ENCODE data around the gene SMCO1.
"Not testable (repeated sequence)": the region's sequence is repeated elsewhere in the genome, so short reads cannot be mapped to it uniquely, and the experiment has no call there.

Gene SMCO1, protein sequence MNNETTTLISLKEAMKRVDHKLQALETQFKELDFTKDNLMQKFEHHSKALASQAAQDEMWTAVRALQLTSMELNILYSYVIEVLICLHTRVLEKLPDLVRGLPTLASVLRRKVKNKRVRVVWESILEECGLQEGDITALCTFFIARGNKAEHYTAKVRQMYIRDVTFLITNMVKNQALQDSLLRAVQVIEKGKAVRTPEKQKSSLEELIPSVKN

DNA sequence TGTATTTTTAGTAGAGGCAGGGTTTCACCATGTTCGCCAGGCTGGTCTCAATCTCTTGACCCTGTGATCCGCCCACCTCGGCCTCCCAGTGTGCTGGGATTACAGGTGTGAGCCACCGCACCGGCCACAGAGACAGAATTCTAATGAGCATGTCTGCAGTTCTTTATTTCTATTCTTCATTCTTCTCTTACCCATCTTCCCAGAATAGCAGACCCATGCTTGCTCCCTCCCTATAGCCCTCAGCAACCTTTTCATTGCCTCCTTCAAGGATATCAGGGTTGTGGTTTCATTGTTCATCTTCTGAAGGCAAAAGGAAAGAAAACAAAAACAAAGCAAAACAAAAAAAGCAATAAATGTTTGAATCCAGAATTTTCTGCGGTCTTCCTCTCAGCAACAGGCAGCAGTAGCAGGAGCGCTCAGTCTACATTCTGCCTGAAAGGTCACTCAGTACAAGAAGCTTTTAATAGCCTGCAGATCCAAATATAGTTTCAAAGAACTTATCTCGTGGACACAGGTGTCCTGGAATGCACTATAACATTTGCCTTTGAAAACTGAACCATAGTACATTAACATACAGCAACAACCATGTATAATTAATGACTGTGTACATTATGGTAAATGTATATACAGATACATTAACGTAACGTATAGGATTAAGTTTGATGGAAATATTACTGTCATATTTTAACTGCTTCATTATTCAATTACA lies at the start of gene SMCO1:
TSS of gene SMCO1 (minus strand) at position 434 of the 709 bp plus-strand sequence. CDS start at position 297, 137 bp downstream.
- no peak for DNase-seq (ENCODE audit: low read depth)

DNA sequence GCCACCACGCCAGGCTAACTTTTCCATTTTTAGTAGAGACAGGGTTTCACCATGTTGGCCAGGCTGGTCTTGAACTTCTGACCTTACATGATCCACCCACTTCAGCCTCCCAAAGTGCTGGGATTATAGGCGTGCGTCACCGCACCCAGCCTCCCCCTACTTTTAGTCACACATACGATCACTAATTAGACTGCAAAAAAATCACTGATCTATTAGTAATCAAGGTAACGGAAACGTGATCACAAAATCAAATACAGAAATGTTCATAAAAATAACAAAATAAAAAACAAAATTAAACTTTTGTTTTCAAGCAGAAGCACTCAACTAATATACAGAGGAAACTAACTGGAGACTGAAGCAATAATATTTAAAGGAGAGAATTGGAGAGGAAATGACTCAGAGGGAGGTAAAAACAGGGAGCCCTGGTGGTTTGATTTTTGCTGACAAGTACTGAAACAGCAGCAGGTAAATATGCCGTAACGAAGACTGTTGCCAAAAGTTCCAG lies 48.6 kb upstream of the SMCO1 start:
- no peak for DNase-seq (ENCODE audit: low read depth)

DNA sequence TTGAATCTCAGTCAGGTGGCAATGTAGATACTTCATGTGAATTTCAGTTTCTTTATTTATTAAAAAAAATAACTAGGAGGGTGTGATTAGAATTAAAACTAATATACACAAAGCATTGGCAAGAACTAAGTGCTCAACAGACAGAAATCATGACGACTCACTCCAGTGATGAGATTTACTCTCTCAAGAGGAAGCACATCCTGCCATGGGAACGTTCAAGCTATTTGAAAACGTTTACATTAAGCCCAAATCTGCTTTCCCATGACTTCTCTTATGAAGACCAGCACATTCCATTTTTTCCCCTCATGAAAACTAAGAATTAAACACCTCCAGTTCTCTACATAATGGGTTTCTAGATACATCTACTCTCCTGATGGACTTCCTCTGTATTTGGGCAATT lies 44.7 kb upstream of the SMCO1 start:
- no peak for DNase-seq (ENCODE audit: low read depth)

DNA sequence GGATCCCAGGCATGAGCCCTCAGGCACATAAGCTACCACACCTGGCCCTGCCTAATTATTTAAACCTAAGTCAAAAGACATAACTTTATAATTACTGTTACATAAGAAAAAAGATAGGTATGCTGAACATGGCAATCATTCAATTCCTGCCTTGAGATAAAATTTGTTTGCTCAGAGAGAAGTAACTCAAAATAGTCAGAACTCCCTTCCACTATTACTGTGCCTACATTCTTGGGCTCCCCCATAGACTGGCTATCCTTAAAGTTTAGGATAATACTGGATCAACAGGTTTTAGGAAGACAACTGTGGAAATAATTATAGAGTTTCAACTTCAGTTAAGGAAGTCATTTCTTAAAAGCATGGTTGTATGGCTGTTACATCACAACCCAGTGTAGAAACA lies 43.3 kb upstream of the SMCO1 start:
- no peak for DNase-seq (ENCODE audit: low read depth)

DNA sequence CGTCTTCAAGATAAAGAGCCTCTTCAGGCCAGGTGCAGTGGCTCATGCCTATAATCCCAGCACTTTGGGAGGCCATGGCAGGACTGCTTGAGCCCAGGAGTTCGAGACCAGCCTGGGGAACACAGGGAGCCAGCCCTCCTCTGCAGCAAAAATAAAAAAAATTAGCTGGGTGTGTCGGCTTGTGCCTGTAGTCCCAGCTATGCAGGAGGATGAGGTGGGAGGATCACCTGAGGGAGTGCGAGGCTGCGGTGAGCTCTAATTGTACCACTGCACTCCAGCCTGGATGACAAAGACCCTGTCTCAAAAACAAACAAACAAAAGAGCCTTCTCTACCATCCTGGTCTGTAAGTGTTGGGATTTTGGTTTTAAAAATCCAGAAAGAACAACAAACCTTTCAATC lies 42.1 kb upstream of the SMCO1 start:
- DNase-seq (ENCODE audit: low read depth), result no peak

DNA sequence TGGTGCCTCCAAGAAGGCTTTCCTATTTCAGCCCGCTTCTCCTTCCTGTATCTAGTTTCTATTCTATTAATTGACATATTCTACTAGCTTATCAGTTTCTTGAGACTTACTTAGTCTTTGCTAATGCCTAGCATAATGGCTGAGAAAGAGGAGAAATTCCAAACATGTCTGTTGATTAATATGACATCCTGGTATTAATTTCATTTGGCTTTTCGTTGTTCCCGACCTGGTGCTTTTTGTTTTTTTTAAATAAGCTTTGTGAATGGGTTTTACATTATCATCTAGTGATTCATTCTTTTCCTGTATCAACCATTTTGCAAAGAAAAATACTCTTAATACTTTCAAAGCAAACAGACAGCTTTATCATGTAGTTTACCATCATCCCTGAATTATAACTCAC lies 40.1 kb upstream of the SMCO1 start:
- DNase-seq (ENCODE audit: low read depth), result no peak

DNA sequence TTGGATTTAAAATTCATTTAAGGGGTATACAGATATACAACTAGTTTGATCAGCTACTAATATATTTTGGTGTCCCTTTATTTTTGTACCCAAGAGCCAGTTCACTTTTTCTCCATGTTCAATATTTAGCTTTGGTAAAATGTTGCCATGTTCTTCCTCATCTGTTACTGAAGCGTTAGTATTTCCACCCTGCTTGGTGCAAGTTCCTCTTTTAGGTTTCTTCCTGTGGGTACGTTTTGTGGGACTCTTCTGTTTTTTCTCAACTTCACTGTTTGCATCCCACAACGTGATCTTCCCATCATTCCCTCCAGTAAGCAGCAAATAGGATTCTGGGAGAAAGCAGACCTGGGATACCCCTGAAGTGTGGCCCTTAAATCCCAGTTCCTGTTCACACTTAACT lies 39.1 kb upstream of the SMCO1 start:
- no peak for DNase-seq (ENCODE audit: low read depth)

DNA sequence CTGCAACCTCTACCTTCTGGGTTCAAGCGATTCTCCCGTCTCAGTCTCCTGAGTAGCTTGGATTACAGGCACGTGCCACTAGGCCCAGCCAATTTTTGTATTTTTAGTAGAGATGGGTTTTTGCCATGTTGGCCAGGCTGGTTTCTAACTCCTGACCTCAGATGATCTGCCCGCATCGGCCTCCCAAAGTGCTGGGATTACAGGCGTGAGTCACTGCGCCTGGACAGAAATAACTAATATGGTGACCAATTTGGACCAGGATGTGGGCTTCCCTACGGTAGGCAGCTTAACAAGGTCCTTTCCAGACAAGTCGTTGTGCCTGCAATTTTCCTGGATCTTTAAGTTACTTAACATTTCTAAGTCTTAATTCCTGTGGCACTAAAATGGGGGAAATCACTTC lies 38.4 kb upstream of the SMCO1 start:
- no peak for DNase-seq (ENCODE audit: low read depth)

DNA sequence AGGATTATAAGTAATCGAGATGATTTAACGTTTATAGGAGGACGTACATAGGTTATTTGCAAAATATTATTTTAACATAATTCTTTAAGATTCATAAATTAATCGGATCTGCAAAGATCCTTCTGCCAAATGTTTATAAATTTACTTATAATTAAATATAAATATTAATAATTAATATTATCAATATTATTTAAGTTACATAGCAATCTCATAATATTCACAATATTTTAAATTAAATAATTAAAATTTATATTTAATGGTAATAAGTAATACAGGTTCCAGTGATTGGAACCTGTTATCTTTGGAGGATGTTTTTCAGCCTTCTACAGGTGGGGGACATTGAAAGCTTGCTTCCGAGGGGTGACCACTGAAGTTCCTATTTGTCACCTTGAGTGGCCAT lies 37.1 kb upstream of the SMCO1 start:
- no peak for DNase-seq (ENCODE audit: low read depth)

DNA sequence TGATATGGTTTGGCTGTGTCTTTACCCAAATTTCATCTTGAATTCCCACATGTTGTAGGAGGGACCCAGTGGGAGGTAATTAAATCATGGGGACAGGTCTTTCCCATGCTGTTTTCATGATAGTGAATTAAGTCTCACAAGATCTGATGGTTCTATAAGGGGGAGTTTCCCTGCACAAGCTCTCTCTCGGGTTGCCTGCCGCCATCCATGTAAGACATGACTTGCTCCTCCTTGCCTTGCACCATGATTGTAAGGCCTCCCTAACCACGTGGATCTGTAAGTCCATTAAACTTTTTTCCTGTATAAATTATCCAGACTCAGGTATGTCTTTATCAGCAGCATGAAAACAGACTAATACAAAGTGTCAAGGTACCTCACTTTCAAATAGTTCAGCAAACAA lies 35.0 kb upstream of the SMCO1 start:
- not testable (repeated sequence) for DNase-seq (ENCODE audit: low read depth)

DNA sequence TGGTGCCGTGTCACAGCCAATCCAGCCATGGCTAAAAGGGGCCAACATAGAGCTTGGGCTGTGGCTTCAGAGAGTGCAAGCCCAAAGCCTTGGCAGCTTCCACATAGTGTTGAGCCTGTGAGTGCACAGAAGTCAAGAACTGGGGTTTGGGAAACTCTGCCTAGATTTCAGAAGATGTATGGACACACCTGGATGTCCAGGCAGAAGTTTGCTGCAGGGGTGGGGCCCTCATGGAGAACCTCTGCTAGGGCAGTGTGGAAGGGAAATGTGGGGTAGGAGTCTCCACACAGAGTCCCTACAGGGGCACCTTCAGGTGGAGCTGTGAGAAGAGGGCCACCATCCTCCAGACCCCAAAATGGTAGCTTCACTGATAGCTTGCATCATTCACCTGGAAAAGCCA lies 34.2 kb upstream of the SMCO1 start:
- not testable (repeated sequence) for DNase-seq (ENCODE audit: low read depth)

DNA sequence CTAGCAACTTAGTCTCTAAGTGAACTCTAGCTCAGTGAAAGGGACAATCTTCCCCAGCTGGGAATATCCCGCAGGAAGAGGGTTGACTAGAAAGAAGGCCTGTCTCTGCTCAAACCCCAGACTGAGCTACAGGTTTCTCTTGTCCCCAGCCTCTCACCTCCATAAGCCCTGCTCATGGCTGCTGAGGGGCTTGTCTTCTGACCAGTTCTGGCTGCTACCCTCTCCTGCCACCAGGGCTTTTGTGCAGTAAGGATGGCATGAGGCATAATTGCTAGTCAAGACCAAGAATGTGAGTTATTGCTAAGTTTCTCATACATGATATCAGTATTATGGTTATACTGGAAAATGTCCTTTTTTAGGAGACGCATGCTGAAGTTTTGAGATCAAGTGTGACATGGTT lies 31.9 kb upstream of the SMCO1 start:
- DNase-seq (ENCODE audit: low read depth), result no peak

DNA sequence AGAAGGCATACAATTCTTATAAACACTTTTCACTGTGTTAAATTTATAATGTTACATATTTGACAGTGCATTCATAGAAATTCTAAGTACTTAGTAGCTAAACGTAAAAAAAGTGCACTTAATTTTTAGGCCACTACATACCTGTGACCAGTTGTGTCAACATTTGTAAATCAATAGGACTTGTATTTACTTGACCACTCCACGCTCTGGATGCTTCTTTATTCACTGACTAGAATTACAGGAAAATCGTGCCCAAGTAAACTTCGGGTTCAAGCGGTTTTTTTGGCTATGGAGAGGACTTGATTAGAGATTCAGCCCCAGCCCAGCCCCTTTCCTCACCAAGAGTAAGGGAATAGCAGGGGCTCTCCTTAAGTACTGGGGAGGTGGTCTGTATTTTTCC lies 31.4 kb upstream of the SMCO1 start:
- DNase-seq (ENCODE audit: low read depth), result no peak

DNA sequence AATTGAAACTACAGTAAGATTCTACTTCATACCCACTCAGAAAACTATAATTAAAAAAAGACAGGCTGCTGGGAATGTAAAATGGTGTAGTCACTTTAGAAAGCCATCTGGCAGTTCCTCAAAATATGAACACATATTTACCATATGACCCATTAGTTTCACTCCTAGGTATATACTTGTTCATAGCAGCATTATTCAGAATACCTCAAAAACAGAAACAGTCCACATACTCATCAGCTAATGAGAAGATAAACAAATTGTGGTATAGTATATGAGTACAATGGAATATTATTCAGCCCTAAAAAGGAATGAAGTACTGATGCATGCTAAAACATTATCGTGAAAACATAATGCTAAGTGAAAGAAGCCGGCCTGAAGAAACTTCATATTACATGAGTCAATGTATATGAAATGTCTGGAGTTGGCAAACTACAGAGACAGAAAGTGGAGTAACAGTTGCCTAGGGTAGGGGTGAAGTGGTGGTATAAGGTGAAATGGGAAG lies 29.4 kb upstream of the SMCO1 start:
- no peak for DNase-seq (ENCODE audit: low read depth)

DNA sequence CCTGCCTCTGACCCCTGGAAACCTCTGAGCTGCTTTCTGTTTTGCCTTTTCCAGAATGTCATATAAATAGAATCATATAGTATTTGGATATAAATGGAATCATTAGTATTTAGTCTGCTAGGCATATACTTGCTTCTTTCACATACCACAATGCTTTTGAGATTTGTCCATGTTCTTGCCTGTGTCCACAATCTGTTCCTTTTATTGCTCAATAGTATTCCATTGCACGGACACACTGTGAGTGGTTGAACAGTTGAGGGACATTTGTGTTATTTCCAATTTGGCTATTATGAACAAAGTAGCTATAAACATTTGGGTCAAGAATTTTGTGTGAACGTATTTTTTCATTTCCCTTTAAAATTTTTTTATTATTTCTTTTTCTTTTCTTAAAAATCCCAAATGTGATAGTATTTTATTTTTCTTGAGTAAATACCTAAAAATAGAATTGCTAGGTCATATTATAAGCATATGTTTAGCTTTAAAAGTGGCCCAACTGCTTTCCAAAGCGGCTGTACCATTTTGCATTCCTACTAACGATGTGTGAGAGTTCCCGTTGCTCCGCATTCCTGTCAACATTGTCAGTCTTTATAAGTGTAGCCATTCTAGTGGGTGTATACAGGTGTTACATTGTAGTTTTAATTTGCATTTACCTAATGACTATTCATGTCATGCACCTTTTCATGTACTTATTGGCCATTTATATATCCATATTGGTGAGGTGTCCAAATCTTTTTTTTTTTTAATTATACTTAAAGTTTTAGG lies 26.7 kb upstream of the SMCO1 start:
- no peak for DNase-seq (ENCODE audit: low read depth)

DNA sequence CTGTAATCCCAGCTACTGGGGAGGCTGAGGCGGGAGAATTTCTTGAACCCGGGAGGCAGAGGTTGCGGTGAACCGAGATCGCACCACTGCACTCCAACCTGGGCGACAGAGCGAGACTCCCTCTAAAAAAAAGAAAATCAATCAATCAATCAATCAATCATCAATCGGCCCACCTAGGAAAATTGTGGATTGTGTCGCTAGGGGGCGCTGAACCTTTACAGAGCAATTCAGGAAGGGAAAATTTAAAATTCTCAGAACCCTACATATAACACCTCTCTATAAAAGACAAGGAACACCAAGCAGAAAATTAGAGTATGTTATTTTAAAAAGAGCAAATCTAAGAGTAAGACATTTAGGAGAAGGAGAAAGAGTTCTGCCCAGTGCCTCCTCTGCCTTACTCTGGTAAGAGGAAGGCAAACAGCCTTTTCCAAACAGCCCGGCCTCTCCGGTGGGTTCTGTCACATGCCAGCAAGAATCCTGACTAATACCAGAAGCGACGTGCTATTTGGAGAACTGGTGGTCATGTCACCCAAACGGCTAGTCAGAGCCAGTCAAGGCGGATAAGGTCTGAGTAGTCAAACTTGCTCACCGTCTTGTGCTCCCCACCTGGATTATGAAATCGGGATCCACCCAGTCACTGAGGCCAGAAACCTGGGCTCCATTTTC lies 22.3 kb upstream of the SMCO1 start:
- DNase-seq (ENCODE audit: low read depth), result no peak

DNA sequence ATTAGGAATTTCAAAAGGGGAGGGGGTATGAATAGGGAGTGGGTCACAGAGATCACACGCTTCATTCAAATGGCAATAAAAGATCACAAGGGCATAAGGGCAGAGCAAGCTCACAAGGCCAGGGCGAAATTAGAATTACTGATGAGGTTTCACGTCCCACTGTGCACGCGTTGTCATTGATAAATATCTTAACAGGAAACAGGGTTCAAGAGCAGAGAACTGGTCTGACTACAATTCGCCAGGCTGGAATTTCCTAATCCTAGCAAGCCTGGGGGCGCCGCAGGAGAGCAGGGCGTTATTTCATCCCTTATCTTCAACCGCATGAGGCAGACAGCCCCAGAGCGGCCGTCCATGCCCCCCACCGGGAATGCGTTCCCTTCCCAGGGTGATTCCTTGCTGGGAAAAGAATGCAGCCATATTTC lies 18.1 kb upstream of the SMCO1 start:
- no peak for DNase-seq (ENCODE audit: low read depth)

DNA sequence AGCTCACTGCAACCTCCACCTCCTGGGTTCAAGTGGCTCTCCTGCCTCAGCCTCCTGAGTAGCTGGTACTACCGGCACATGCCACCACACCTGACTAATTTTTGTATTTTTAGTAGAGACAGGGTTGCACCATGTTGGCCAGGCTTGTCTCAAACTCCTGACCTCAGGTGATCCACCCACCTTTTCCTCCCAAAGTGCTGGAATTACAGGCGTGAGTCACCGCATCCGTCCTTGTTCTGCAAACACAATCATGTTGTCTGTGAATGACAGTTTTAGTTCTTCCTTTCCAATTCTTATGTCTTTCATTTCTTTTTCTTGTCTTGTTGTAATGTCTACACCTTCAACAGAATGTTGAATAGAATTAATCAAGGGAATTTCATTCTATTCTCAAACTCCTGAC lies 16.3 kb upstream of the SMCO1 start:
- no peak for DNase-seq (ENCODE audit: low read depth)

DNA sequence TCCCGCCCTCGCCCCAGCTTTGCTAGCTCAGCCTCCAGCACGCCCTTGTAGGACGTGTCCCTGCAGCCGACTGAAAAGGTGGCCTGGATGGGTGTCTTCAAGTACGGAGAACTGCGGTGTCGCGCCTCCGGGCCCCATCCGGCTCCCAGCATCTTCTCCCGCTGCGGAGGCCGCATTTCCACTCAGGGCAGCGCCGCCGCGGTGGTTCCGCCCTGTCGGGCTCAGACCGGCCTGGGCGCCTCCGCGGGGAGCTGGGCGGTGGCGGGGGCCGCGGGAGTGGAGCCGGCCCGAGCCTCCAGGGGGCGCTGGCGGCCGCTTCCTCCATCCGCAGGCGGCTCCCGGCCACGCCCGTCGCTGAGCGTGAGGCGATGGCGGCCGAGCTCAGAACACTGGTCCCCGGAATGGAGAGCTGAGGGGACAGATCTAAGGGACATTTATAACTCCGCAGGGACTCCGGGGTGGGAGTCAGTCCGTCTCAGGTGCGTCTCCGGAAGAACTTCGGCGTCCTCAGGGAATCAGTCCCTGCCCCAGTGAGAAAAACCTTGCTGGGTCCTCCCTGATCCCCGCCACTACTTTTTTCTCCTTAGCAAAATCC lies 13.6 kb upstream of the SMCO1 start:
- DNase-seq (ENCODE audit: low read depth), result no peak

DNA sequence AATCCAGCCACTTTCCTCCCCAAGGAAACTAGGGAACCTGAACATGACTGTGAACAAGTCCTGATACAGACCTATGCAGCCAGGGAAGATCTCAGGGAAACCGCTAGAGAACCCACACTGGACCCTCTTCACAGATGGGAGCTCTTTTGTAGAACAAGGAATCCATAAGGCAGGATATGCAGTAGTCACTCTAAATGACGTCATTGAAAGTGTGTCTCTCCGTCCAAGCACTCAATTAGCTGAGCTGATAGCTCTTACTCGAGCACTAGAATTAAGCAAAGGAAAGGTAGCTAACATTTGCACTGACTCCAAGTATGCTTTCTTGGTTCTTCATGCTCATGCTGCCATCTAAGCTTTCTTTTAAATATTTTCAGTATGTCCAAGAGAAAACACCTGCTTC lies 10.0 kb upstream of the SMCO1 start:
- DNase-seq (ENCODE audit: low read depth), result no peak

DNA sequence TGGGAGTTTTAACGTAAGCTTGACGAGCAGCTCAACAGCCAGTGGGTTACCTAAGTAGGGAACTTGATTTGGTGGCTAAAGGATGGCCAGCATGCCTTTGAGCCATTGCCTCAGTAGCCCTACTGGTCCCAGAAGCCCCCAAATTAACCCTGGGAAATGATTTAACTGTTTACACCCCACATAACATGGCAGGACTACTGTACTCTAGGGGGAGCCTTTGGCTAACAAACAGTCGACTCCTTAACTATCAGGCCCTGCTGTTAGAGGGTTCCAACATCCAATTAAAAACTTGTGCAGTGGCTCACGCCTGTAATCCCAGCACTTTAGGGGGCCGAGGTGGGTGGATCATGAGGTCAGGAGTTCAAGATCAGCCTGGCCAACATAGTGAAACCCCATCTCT lies 9.4 kb upstream of the SMCO1 start:
- no peak for DNase-seq (ENCODE audit: low read depth)

DNA sequence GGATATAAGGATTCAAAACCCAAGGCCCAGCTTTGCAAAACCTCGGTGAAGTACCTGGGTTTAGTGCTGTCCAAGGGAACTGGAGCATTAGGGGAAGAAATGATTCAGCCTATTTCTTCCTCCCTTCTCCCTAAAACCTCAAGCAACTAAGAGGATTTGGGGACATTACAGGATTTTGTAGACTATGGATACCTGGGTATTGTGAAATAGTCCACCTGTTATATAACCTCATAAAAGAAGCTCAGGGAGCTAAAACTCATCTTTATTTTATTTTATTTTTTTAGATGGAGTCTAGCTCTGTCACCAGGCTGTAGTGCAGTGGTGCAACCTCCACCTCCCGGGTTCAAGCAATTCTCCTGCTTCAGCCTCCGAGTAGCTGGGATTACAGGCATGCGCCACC lies 8.7 kb upstream of the SMCO1 start:
- no peak for DNase-seq (ENCODE audit: low read depth)

Data from HS-27A (cell line).